MM.1S (cell line): ENCODE results near the gene CAPRIN1.

Source experiments
- DNase-seq: peaks from one replicate; pipeline ENCODE4 v3.0.0-alpha.2; 2015
- H2AFZ ChIP-seq: fragments of 300-600 bp; sonication (generic); 2 replicates; pipeline ENCODE4 v1.6.0; 2016; ENCODE audit warnings: antibody characterized with exemption, low read length
- H3F3A ChIP-seq: fragments of 300-600 bp; sonication (generic); 2 replicates; pipeline ENCODE4 v1.6.1; 2016; ENCODE audit warnings: mild to moderate bottlenecking, antibody characterized with exemption, low read length, moderate library complexity, mixed read lengths; ENCODE audit not compliant: insufficient read depth
- H3K27ac ChIP-seq: fragments of 300-600 bp; sonication (generic); 2 replicates; pipeline ENCODE4 v1.5.1; 2016; ENCODE audit warnings: mild to moderate bottlenecking, low read length
- H3K27me3 ChIP-seq: fragments of 300-600 bp; sonication (generic); replicated peaks from 2 replicates; pipeline ENCODE4 v1.6.0; 2016; ENCODE audit warnings: low read length; ENCODE audit not compliant: insufficient read depth
- H3K36me3 ChIP-seq: fragments of 300-600 bp; sonication (generic); replicated peaks from 2 replicates; pipeline ENCODE4 v1.6.1; 2016; ENCODE audit warnings: mild to moderate bottlenecking, low read length, mixed read lengths; ENCODE audit not compliant: insufficient read depth
- H3K4me1 ChIP-seq: fragments of 300-600 bp; sonication (generic); 2 replicates; pipeline ENCODE4 v1.6.1; 2016; ENCODE audit warnings: low read length, mixed read lengths
- H3K4me2 ChIP-seq: fragments of 300-600 bp; sonication (generic); 2 replicates; pipeline ENCODE4 v1.6.0; 2016; ENCODE audit warnings: low read depth, low read length
- H3K4me3 ChIP-seq: fragments of 300-600 bp; sonication (generic); 2 replicates; pipeline ENCODE4 v1.5.1; 2016; ENCODE audit warnings: low read length, mixed read lengths
- H3K79me2 ChIP-seq: fragments of 300-600 bp; sonication (generic); 2 replicates; pipeline ENCODE4 v1.6.1; 2016; ENCODE audit warnings: mixed run types, low read length, mixed read lengths
- H3K9ac ChIP-seq: fragments of 300-600 bp; sonication (generic); 2 replicates; pipeline ENCODE4 v1.6.1; 2016; ENCODE audit warnings: low read length, mixed read lengths
- H3K9me2 ChIP-seq: fragments of 300-600 bp; sonication (generic); replicated peaks from 2 replicates; pipeline ENCODE4 v1.6.1; 2016; ENCODE audit warnings: mild to moderate bottlenecking, low read length, mixed read lengths; ENCODE audit not compliant: insufficient read depth
- H3K9me3 ChIP-seq: fragments of 300-600 bp; sonication (generic); replicated peaks from 2 replicates; pipeline ENCODE4 v1.6.1; 2016; ENCODE audit warnings: mild to moderate bottlenecking, low read length, mixed read lengths; ENCODE audit not compliant: insufficient read depth
- H4K20me1 ChIP-seq: fragments of 300-600 bp; sonication (generic); 2 replicates; pipeline ENCODE4 v1.6.1; 2016; ENCODE audit warnings: mild to moderate bottlenecking, low read length, moderate library complexity, mixed read lengths; ENCODE audit not compliant: insufficient read depth
- EZH2 ChIP-seq: fragments of 300-600 bp; sonication (generic); optimal IDR thresholded peaks from 2 replicates; pipeline ENCODE3; 2017; ENCODE audit warnings: low read depth, mild to moderate bottlenecking, antibody characterized with exemption, low read length, mixed read lengths
- EZH2phosphoT487 ChIP-seq: fragments of 300-600 bp; sonication (generic); IDR thresholded peaks from 2 replicates; pipeline ENCODE4 v1.6.1; 2018; ENCODE audit warnings: antibody characterized with exemption, low read length
- TF ChIP-seq, protein P1 (sequence below): fragments of 300-600 bp; sonication (generic); IDR thresholded peaks from 2 replicates; pipeline ENCODE4 v1.5.1; 2016; ENCODE audit warnings: antibody characterized with exemption, low read length, mixed read lengths

CAPRIN1 gene

DNA sequence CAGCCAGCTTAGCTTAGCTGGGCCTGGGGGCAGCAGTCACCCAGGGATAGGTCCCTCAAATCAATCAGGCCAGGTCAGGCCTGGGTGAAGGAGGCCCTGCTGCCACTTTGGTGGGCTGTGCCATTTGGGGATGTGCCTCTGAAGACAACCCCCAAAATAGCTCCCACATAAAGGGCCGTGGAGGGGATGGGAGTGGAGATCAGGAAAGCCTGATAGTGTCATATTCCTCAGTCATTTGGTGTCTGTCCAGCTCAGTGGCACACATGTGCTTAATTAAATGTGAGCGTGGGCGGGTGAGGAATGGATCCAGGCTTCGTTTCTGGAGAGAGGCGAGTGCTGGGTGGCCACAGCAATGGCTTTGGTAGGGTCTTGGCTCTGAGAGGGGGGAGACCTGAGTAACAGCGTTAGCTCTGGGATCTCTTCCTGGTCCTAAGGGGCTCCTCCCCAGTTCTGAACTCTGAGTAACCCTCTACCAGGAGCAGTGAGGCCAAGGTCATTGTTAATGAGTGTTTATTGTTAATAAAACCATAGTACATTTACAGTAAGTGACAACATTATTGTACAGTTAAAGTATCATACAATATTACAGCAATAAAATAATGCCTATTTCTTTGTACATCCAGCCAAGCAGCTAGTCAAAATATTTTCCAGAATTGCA lies 99.1 kb downstream of the CAPRIN1 start:
- Histone ChIP-seq H3K9ac (no peak overlapping the region), H2AFZ (no peak overlapping the region), H3K36me3 (0 out of 2 replicates have a peak, but pooled peaks cover 13% of the 10 kb centered on the region), H3K4me1 (peaks cover 8% of the 10 kb centered on the region), H3K9me3 (no peaks in the 10 kb centered on the region), H3K4me2 (no peak overlapping the region), H3K9me2 (no peaks in the 10 kb centered on the region), H3K79me2 (no peaks in the 10 kb centered on the region), H3K27me3 (no peaks in the 10 kb centered on the region), H3K4me3 (no peak overlapping the region), H3F3A (peaks cover 8% of the 10 kb centered on the region), H3K27ac (no peak overlapping the region), H4K20me1 (no peaks in the 10 kb centered on the region)
- DNase-seq, result no peak
- TF ChIP-seq, protein P1, sequence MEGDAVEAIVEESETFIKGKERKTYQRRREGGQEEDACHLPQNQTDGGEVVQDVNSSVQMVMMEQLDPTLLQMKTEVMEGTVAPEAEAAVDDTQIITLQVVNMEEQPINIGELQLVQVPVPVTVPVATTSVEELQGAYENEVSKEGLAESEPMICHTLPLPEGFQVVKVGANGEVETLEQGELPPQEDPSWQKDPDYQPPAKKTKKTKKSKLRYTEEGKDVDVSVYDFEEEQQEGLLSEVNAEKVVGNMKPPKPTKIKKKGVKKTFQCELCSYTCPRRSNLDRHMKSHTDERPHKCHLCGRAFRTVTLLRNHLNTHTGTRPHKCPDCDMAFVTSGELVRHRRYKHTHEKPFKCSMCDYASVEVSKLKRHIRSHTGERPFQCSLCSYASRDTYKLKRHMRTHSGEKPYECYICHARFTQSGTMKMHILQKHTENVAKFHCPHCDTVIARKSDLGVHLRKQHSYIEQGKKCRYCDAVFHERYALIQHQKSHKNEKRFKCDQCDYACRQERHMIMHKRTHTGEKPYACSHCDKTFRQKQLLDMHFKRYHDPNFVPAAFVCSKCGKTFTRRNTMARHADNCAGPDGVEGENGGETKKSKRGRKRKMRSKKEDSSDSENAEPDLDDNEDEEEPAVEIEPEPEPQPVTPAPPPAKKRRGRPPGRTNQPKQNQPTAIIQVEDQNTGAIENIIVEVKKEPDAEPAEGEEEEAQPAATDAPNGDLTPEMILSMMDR, result no peak
- TF ChIP-seq EZH2phosphoT487, result no peak
- TF ChIP-seq EZH2, result no peak
